ENCODE measurements around the gene DDIAS.

The DDIAS gene

GRCh38 chr11:82869657-82870056, 31.9 kb upstream of the DDIAS start:
- peak; percentile 60 for DNase-seq (ENCODE audit: low read depth)

GRCh38 chr11:82871646-82872045, 29.9 kb upstream of the DDIAS start:
- no peak overlapping the region for H3K4me3 ChIP-seq (ENCODE audit: low read length)
- no peak for DNase-seq (ENCODE audit: low read depth)
- no peak for TF ChIP-seq CTCF (IDR thresholded peaks at IDR 0.05; ENCODE audit: insufficient read depth, low read depth, low read length, missing control alignments)

More at GRCh38 chr11:82869657-82870056, 31.9 kb upstream of the DDIAS start:
- no peak for TF ChIP-seq CTCF (IDR thresholded peaks at IDR 0.05; ENCODE audit: insufficient read depth, low read depth, low read length, missing control alignments)
- no peak overlapping the region for H3K4me3 ChIP-seq (ENCODE audit: low read length)

- TF ChIP-seq CTCF (IDR thresholded peaks at IDR 0.05; ENCODE audit: insufficient read depth, low read depth, low read length, missing control alignments) = no peak
- H3K4me3 ChIP-seq (ENCODE audit: low read length) = no peak overlapping the region
- DNase-seq (ENCODE audit: low read depth) = no peak
These were observed 29.0 kb upstream of the DDIAS start for GRCh38 chr11:82872377-82873150.

- no peak for DNase-seq (ENCODE audit: low read depth)
- TF ChIP-seq CTCF (IDR thresholded peaks at IDR 0.05; ENCODE audit: insufficient read depth, low read depth, low read length, missing control alignments) = no peak
- no peak overlapping the region for H3K4me3 ChIP-seq (ENCODE audit: low read length)
These were observed 27.6 kb upstream of the DDIAS start for GRCh38 chr11:82873919-82874333.

GRCh38 chr11:82874646-82875523, 26.7 kb upstream of the DDIAS start:
- no peak overlapping the region for H3K4me3 ChIP-seq (ENCODE audit: low read length)
- DNase-seq (ENCODE audit: low read depth) = no peak
- no peak for TF ChIP-seq CTCF (IDR thresholded peaks at IDR 0.05; ENCODE audit: insufficient read depth, low read depth, low read length, missing control alignments)

GRCh38 chr11:82883853-82884252, 17.7 kb upstream of the DDIAS start:
- H3K4me3 ChIP-seq (ENCODE audit: low read length) = no peak overlapping the region
- DNase-seq (ENCODE audit: low read depth) = no peak
- no peak for TF ChIP-seq CTCF (IDR thresholded peaks at IDR 0.05; ENCODE audit: insufficient read depth, low read depth, low read length, missing control alignments)
